ENCODE measurements around the gene USP54. TPM values are rescaled to one million over a fixed set of nuclear protein-coding genes. Genes with fewer than 3 reads are reported as not detected.

USP54 gene
- total and polyA plus RNA-seq, 2 donors (not counting 3 experiments of a cell fraction or from before 2014, with no cell fraction given) = 9.3 to 14.2 TPM

DNA sequence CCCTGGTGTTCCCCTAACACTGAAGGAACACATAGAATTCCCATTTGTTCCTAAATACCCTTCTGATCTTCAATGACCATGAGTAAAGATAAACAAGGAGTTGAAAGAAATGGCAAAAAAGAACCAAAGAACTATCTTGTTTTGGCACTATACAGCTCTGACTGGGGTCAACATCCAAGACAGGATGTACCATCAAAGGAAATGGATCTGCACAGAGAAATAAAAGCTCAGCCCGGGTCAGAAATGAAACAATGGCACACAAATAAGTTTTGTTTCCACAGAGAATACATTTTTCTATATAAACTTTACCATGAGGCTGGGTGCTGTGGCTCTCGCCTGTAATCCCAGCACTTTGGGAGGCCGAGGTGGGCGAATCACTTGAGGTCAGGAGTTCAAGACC is 18.0 kb upstream of the USP54 start:
- no peak overlapping the region for H2AFZ ChIP-seq (ENCODE audit: low read depth, low read length)
- no peak for DNase-seq (ENCODE audit: low read depth, low spot score)
- no peaks in the 10 kb centered on the region for H4K20me1 ChIP-seq (replicated peaks; ENCODE audit: control insufficient read depth, extremely low read depth, insufficient read depth, low read length)
- H3K4me3 ChIP-seq (replicated peaks in 1 of 3; ENCODE audit: insufficient read depth in 1 of 3, low read depth in 1 of 3, low read length in 3 of 3) = no peak overlapping the region
- H3K27ac ChIP-seq (ENCODE audit: insufficient read depth, low read depth, low read length) = no peak overlapping the region
- POLR2A ChIA-PET = interaction anchor here (0.6 kb wide), 1 partner anchor 238 kb away, joined by 3 read pairs; no protein-coding TSS in a partner anchor
- H3K9ac ChIP-seq (replicated peaks; ENCODE audit: extremely low read depth, insufficient read depth, low read length) = no peak overlapping the region
- H3K4me1 ChIP-seq (ENCODE audit: control insufficient read depth, extremely low read depth, insufficient read depth, low read length) = no peaks in the 10 kb centered on the region
- TF ChIP-seq EZH2 (IDR thresholded peaks at IDR 0.05; ENCODE audit: borderline replicate concordance, low read depth, low read length, severe bottlenecking) = no peak
- H3K27me3 ChIP-seq (ENCODE audit: control insufficient read depth in 2 of 2, insufficient read depth in 2 of 2, low read length in 2 of 2) = no peaks in the 10 kb centered on the region
- no peak overlapping the region for H3K4me2 ChIP-seq (ENCODE audit: insufficient read depth, low read length)
- no peaks in the 10 kb centered on the region for H3K36me3 ChIP-seq (ENCODE audit: control insufficient read depth in 2 of 2, extremely low read depth in 1 of 2, insufficient read depth in 2 of 2, low read length in 2 of 2)
- H3K79me2 ChIP-seq (ENCODE audit: control insufficient read depth, insufficient read depth, low read length) = no peaks in the 10 kb centered on the region
- no peak for FAIRE-seq
- intact Hi-C loops (cut with micrococcal nuclease) = no loop called here
- CTCF ChIA-PET = no interaction called here
- BruUV-seq (replicated peaks) = no TSS peak
- H3K9me1 ChIP-seq (replicated peaks; ENCODE audit: control insufficient read depth, extremely low read depth, insufficient read depth, low read length) = no peaks in the 10 kb centered on the region
- H3K9me3 ChIP-seq (replicated peaks; ENCODE audit: control insufficient read depth, insufficient read depth, low read length) = no peaks in the 10 kb centered on the region
- dilution Hi-C loops (cut with MboI; ENCODE audit: extremely low pct_ligation_motif_present, low sequenced_read_pairs) = no loop called here

DNA sequence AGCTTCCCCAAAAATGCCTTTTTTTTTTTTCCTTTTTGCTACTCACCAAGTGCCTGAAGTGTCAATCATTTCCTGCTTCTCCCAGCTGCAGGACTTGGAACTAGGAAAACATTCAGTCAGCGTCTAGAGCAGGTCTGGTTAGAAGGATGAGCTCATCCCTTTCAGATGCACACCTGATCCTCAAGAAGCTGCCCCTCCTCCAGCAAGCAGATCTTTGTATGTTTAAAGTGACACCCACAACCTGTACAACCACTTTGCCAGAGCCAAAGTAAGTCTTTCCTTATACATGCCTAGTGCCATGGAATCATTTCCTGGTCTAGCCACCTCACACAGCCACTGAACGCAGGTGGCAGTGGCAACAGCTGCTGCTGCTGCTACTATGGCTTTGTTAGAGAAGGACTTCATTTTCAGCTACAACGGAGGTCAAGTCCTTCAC is 10.4 kb upstream of the USP54 start:
- Histone ChIP-seq H3K27me3 (ENCODE audit: control insufficient read depth in 2 of 2, insufficient read depth in 2 of 2, low read length in 2 of 2) (no peaks in the 10 kb centered on the region), H3K9ac (replicated peaks; ENCODE audit: extremely low read depth, insufficient read depth, low read length) (no peak overlapping the region), H3K27ac (ENCODE audit: insufficient read depth, low read depth, low read length) (no peak overlapping the region), H3K4me3 (replicated peaks in 1 of 3; ENCODE audit: insufficient read depth in 1 of 3, low read depth in 1 of 3, low read length in 3 of 3) (no peak overlapping the region), H3K36me3 (ENCODE audit: control insufficient read depth in 2 of 2, extremely low read depth in 1 of 2, insufficient read depth in 2 of 2, low read length in 2 of 2) (no peaks in the 10 kb centered on the region), H3K79me2 (ENCODE audit: control insufficient read depth, insufficient read depth, low read length) (no peaks in the 10 kb centered on the region), H4K20me1 (replicated peaks; ENCODE audit: control insufficient read depth, extremely low read depth, insufficient read depth, low read length) (no peaks in the 10 kb centered on the region), H3K9me1 (replicated peaks; ENCODE audit: control insufficient read depth, extremely low read depth, insufficient read depth, low read length) (no peaks in the 10 kb centered on the region), H3K4me2 (ENCODE audit: insufficient read depth, low read length) (peak overlapping the region; percentile 15), H3K9me3 (replicated peaks; ENCODE audit: control insufficient read depth, insufficient read depth, low read length) (no peaks in the 10 kb centered on the region), H3K4me1 (ENCODE audit: control insufficient read depth, extremely low read depth, insufficient read depth, low read length) (peaks cover 10% of the 10 kb centered on the region), H2AFZ (ENCODE audit: low read depth, low read length) (no peak overlapping the region)
- FAIRE-seq (peak; percentile 86), DNase-seq (ENCODE audit: low read depth, low spot score) (peak; percentile 69)
- BruUV-seq (replicated peaks) = no TSS peak
- ChIA-PET POLR2A (no interaction called here), CTCF (interaction anchor here (0.9 to 2.3 kb wide), 7 partner anchors 9 to 72 kb away, joined by 4 to 13 read pairs (median 6); partner anchors contain the start of gene USP54)
- dilution Hi-C loops (cut with MboI; ENCODE audit: extremely low pct_ligation_motif_present, low sequenced_read_pairs) (no loop called here), intact Hi-C loops (cut with micrococcal nuclease) (no loop called here)
- TF ChIP-seq GATA2 (IDR thresholded peaks at IDR 0.05; ENCODE audit: insufficient read depth, insufficient read length, low read depth, low read length) (peak; percentile 8), FOS (IDR thresholded peaks at IDR 0.05; ENCODE audit: borderline replicate concordance, insufficient read depth, low read length) (peak; percentile 36), POLR2AphosphoS5 (IDR thresholded peaks at IDR 0.05; ENCODE audit: insufficient read depth, low read depth, low read length) (no peak), JUN (IDR thresholded peaks at IDR 0.05; ENCODE audit: borderline replicate concordance, insufficient read depth, insufficient read length, low read depth) (peak; percentile 33)
- TF ChIP-seq, protein P1, sequence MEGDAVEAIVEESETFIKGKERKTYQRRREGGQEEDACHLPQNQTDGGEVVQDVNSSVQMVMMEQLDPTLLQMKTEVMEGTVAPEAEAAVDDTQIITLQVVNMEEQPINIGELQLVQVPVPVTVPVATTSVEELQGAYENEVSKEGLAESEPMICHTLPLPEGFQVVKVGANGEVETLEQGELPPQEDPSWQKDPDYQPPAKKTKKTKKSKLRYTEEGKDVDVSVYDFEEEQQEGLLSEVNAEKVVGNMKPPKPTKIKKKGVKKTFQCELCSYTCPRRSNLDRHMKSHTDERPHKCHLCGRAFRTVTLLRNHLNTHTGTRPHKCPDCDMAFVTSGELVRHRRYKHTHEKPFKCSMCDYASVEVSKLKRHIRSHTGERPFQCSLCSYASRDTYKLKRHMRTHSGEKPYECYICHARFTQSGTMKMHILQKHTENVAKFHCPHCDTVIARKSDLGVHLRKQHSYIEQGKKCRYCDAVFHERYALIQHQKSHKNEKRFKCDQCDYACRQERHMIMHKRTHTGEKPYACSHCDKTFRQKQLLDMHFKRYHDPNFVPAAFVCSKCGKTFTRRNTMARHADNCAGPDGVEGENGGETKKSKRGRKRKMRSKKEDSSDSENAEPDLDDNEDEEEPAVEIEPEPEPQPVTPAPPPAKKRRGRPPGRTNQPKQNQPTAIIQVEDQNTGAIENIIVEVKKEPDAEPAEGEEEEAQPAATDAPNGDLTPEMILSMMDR (IDR thresholded peaks at IDR 0.05; ENCODE audit: extremely low read depth in 1 of 2, insufficient read depth in 1 of 2, low read depth in 1 of 2, low read length in 2 of 2) = no peak

Measured in endothelial cell of umbilical vein (primary cell).